IMR-90 (cell line): ENCODE measurements around the gene SLC17A5. TPM values are rescaled to one million over a fixed set of nuclear protein-coding genes. Genes with fewer than 3 reads are reported as not detected.

ENCODE experiments used
- ATAC-seq: fragments of 200-7000 bp; cut with Tn5 transposase; 2 replicates; pipeline ENCODE4 v1.9.1; 2020; ENCODE audit warnings: low read depth, mild to moderate bottlenecking, moderate library complexity
- BruUV-seq: library from RNA; stranded (reverse); fragments of 400-500 nt; replicated peaks from 2 replicates; lab custom pipeline; 2021; lab: Mats Ljungman, UMichigan
- CTCF ChIA-PET: fragments of 300-600 bp; formaldehyde crosslinking; extraction: SDS; loops from one replicate; lab custom pipeline; 2021; ENCODE audit warnings: antibody characterized with exemption; lab: Yijun Ruan, JAX
- POLR2A ChIA-PET: fragments of 300-600 bp; sonication (Branson Sonifier 250); formaldehyde crosslinking; loops from one replicate; lab custom pipeline; 2022; ENCODE audit warnings: antibody characterized with exemption; ENCODE audit not compliant: unreplicated experiment; lab: Charles Lee
- DNase-seq: peaks from one replicate; pipeline ENCODE4 v3.0.0; 2013
- H2AFZ ChIP-seq: replicated peaks from 2 replicates; pipeline ENCODE3; 2013; ENCODE audit warnings: low read length, mild to moderate bottlenecking; ENCODE audit not compliant: poor library complexity
- H2AK5ac ChIP-seq: 2 replicates; pipeline ENCODE4 v1.6.1; 2013; ENCODE audit warnings: low read depth, low read length, inconsistent platforms
- H2AK9ac ChIP-seq: replicated peaks from 2 replicates; pipeline ENCODE3; 2013; ENCODE audit warnings: mild to moderate bottlenecking, low read depth, low read length, moderate library complexity; ENCODE audit not compliant: poor library complexity
- H2BK120ac ChIP-seq: 2 replicates; pipeline ENCODE4 v1.6.1; 2013; ENCODE audit warnings: low read depth, low read length, inconsistent platforms
- H2BK15ac ChIP-seq: 3 replicates; pipeline ENCODE4 v1.6.1; 2013; ENCODE audit warnings: low read depth, low read length, inconsistent platforms
- H2BK20ac ChIP-seq: 2 replicates; pipeline ENCODE4 v1.6.1; 2013; ENCODE audit warnings: low read depth, mild to moderate bottlenecking, inconsistent platforms, low read length, moderate library complexity
- H2BK5ac ChIP-seq: 2 replicates; pipeline ENCODE4 v1.6.1; 2013; ENCODE audit warnings: mild to moderate bottlenecking, low read depth, low read length, inconsistent platforms; ENCODE audit not compliant: poor library complexity, severe bottlenecking
- H3K14ac ChIP-seq: replicated peaks from 2 replicates; pipeline ENCODE4 v1.6.1; 2013; ENCODE audit warnings: low read depth, low read length, inconsistent platforms
- H3K18ac ChIP-seq: 2 replicates; pipeline ENCODE4 v1.6.1; 2013; ENCODE audit warnings: low read depth, low read length, control low read depth
- H3K23ac ChIP-seq: 2 replicates; pipeline ENCODE4 v1.6.1; 2013; ENCODE audit warnings: low read depth, low read length, inconsistent platforms
- H3K27ac ChIP-seq: 2 replicates; pipeline ENCODE4 v1.5.1; 2013; ENCODE audit warnings: mild to moderate bottlenecking, control low read depth, low read length; ENCODE audit not compliant: insufficient read depth
- H3K27me3 ChIP-seq: 2 replicates; pipeline ENCODE4 v1.6.1; 2013; ENCODE audit warnings: low read length; ENCODE audit not compliant: control insufficient read depth, insufficient read depth
- H3K36me3 ChIP-seq: 2 replicates; pipeline ENCODE4 v1.6.1; 2013; ENCODE audit warnings: low read length, mixed read lengths; ENCODE audit not compliant: control insufficient read depth, insufficient read depth
- H3K4ac ChIP-seq: 2 replicates; pipeline ENCODE4 v1.6.1; 2013; ENCODE audit warnings: low read depth, low read length, inconsistent platforms
- H3K4me1 ChIP-seq: 2 replicates; pipeline ENCODE4 v1.6.1; 2013; ENCODE audit warnings: low read length, mixed read lengths; ENCODE audit not compliant: control insufficient read depth, insufficient read depth
- H3K4me2 ChIP-seq: 2 replicates; pipeline ENCODE4 v1.6.1; 2013; ENCODE audit warnings: low read depth, mild to moderate bottlenecking, control low read depth, low read length, moderate library complexity
- H3K4me3 ChIP-seq: 2 replicates; pipeline ENCODE4 v1.5.1; 2013; ENCODE audit warnings: low read depth, mild to moderate bottlenecking, control low read depth, low read length, moderate library complexity; ENCODE audit not compliant: insufficient read depth
- H3K56ac ChIP-seq: 2 replicates; pipeline ENCODE4 v1.6.1; 2013; ENCODE audit warnings: low read length, inconsistent platforms; ENCODE audit not compliant: insufficient read depth; ENCODE audit errors: extremely low read depth
- H3K79me1 ChIP-seq, 2 experiments: 2 replicates each; pipeline ENCODE4 v1.6.1; 2013; ENCODE audit warnings: low read length in 2 of 2, inconsistent platforms in 1 of 2, low read depth in 1 of 2
- H3K9ac ChIP-seq: 2 replicates; pipeline ENCODE4 v1.6.1; 2013; ENCODE audit warnings: low read depth, low read length, control low read depth
- H3K9me1 ChIP-seq: 2 replicates; pipeline ENCODE4 v1.6.1; 2013; ENCODE audit warnings: low read length, inconsistent platforms; ENCODE audit not compliant: insufficient read depth
- H3K9me3 ChIP-seq: 2 replicates; pipeline ENCODE4 v1.6.1; 2013; ENCODE audit warnings: low read length; ENCODE audit not compliant: control insufficient read depth, insufficient read depth
- H4K20me1 ChIP-seq: 2 replicates; pipeline ENCODE4 v1.6.1; 2013; ENCODE audit warnings: low read length, inconsistent platforms; ENCODE audit not compliant: insufficient read depth
- H4K5ac ChIP-seq: 2 replicates; pipeline ENCODE4 v1.6.1; 2013; ENCODE audit warnings: mild to moderate bottlenecking, low read depth, low read length, control low read depth
- H4K8ac ChIP-seq, 2 experiments: 2 replicates each; pipeline ENCODE4 v1.6.1; 2013; ENCODE audit warnings: low read depth in 2 of 2, low read length in 2 of 2, control low read depth in 1 of 2, inconsistent platforms in 1 of 2
- H4K91ac ChIP-seq: 2 replicates; pipeline ENCODE4 v1.6.1; 2013; ENCODE audit warnings: low read depth, low read length, inconsistent platforms; ENCODE audit not compliant: insufficient read depth
- MAFK ChIP-seq: IDR thresholded peaks from 2 replicates; pipeline ENCODE4 v1.6.1; 2012; ENCODE audit warnings: low read depth, low read length, improper control_type of control experiment
- RCOR1 ChIP-seq: IDR thresholded peaks from 2 replicates; pipeline ENCODE4 v1.6.1; 2012; ENCODE audit warnings: mild to moderate bottlenecking, low read length, improper control_type of control experiment; ENCODE audit not compliant: insufficient replicate concordance
- WGBS, 2 experiments: methylation state at CpG; one replicate each; pipeline versions ENCODE4 v1.1.5 to v1.1.7; 2013; ENCODE audit warnings: missing lambda C conversion rate in 2 of 2; ENCODE audit not compliant: insufficient read length in 1 of 2; ENCODE audit errors: extremely low coverage in 2 of 2; 5-methylcytosine and 5-hydroxymethylcytosine counted together
- dilution Hi-C: fragments of 300-500 bp; cut with HindIII; formaldehyde crosslinking; loops from one replicate; pipeline ENCODE4 v1.14.3; 2018; ENCODE audit warnings: low sequenced_read_pairs; ENCODE audit not compliant: unreplicated experiment
- in situ Hi-C: fragments of 300-500 bp; cut with MboI; formaldehyde crosslinking; loops from 3 replicates; pipeline ENCODE4 v1.14.3; 2019; ENCODE audit warnings: low sequenced_read_pairs, inconsistent platforms, mixed read lengths
- intact Hi-C: fragments of 100-400 bp; cut with micrococcal nuclease; formaldehyde crosslinking; loops from 2 replicates; pipeline ENCODE4 v1.10.0; 2022
- polyA plus RNA-seq, 3 experiments: library from polyadenylated mRNA; depleted of rRNA; stranded (reverse); fragments of >200 nt; gene quantifications; 2 replicates each; pipeline ENCODE4 v1.2.3, GENCODE V29; 2012; ENCODE audit warnings: low replicate concordance in 1 of 3
- total RNA-seq: library from RNA; depleted of rRNA; stranded (reverse); fragments of >200 nt; gene quantifications from 2 replicates; pipeline ENCODE4 v1.2.3, GENCODE V29; 2012

Gene SLC17A5
- total and polyA plus RNA-seq, 2 of the 4 experiments (the other 2 are of a cell fraction), result 20.8 to 27.2 TPM

GRCh38 chr6:73703466-73703865, 49.7 kb upstream of the SLC17A5 start:
- peak overlapping the region; percentile 35; the same call in 1 of the 2 replicates for H4K5ac ChIP-seq
- peaks cover 4% of the 10 kb centered on the region; the same call in 1 of the 2 replicates for H3K4me1 ChIP-seq
- BruUV-seq, result no TSS peak
- peak overlapping the region; percentile 54; the same call in 1 of the 2 replicates for H2BK20ac ChIP-seq
- ChIA-PET CTCF (interaction anchor here (0.7 kb wide), 1 partner anchor 94 kb away, joined by 3 read pairs; no protein-coding TSS in a partner anchor), POLR2A (interaction anchor here (0.5 to 0.6 kb wide), 2 partner anchors 49 to 1535 kb away, joined by 4 to 16 read pairs; partner anchors contain the start of gene SLC17A5)
- H3K79me1 ChIP-seq, result peaks cover 3 to 41% of the 10 kb centered on the region in 2 experiments; a peak in 2 of 4 replicates
- no peak overlapping the region for H3K56ac ChIP-seq
- H3K14ac ChIP-seq, result 0 out of 2 replicates have a peak overlapping the region, but pooled peaks have one; percentile 63
- H2BK15ac ChIP-seq, result no peak overlapping the region; the same call in 2 of the 3 replicates
- H2BK120ac ChIP-seq, result peak overlapping the region; percentile 75
- H3K9me3 ChIP-seq, result no peaks in the 10 kb centered on the region
- peak overlapping the region; percentile 83 for H2BK5ac ChIP-seq
- H3K27ac ChIP-seq, result peak overlapping the region; percentile 70; the same call in 1 of the 2 replicates
- intact Hi-C loops, result no loop called here
- H3K18ac ChIP-seq, result peak overlapping the region; percentile 64
- peak overlapping the region in 1 of 2 experiments; percentile 29; a peak in 2 of 4 replicates for H4K8ac ChIP-seq
- H3K4ac ChIP-seq, result peak overlapping the region; percentile 74
- H3K36me3 ChIP-seq, result no peaks in the 10 kb centered on the region
- peak overlapping the region; percentile 12; the same call in 1 of the 2 replicates for H2AK5ac ChIP-seq
- H3K9me1 ChIP-seq, result peaks cover 8% of the 10 kb centered on the region
- no CpG with 5 or more reads among the region's 1 CpG for WGBS, 2 experiments
- TF ChIP-seq RCOR1 (no peak), MAFK (0 out of 2 replicates have a peak, but pooled peaks have one; percentile 39)
- in situ Hi-C loops, result no loop called here
- H3K27me3 ChIP-seq, result no peaks in the 10 kb centered on the region
- H2AK9ac ChIP-seq, result no peak overlapping the region
- no peak overlapping the region; the same call in 1 of the 2 replicates for H4K91ac ChIP-seq
- no peak overlapping the region for H3K23ac ChIP-seq
- no peak overlapping the region for H3K4me3 ChIP-seq
- no peak overlapping the region for H3K4me2 ChIP-seq
- H2AFZ ChIP-seq, result no peak overlapping the region
- no peak overlapping the region for H3K9ac ChIP-seq
- dilution Hi-C loops, result no loop called here
- no peak for DNase-seq
- no peaks in the 10 kb centered on the region for H4K20me1 ChIP-seq
- ATAC-seq, result no peak
